AG04450 (cell line): ENCODE data around the gene TBC1D2. TPM values are rescaled to one million over a fixed set of nuclear protein-coding genes. Genes with fewer than 3 reads are reported as not detected.

ENCODE experiments used
- CTCF ChIA-PET: fragments of 300-600, 350-600 bp; formaldehyde crosslinking; extraction: SDS; loops from one replicate; lab custom pipeline; 2022; ENCODE audit warnings: antibody characterized with exemption, inconsistent platforms; lab: Charles Lee
- POLR2A ChIA-PET: fragments of 350-600 bp; formaldehyde crosslinking; extraction: SDS; loops from one replicate; lab custom pipeline; 2021; ENCODE audit warnings: antibody characterized with exemption, inconsistent platforms; lab: Yijun Ruan, JAX
- DNase-seq: peaks from one replicate; pipeline ENCODE4 v3.0.0-alpha.2; 2011; ENCODE audit warnings: low read depth, low spot score
- H3K27ac ChIP-seq: one replicate; pipeline ENCODE4 v1.5.1; 2012; ENCODE audit warnings: low read depth, low read length, control low read depth
- H3K27me3 ChIP-seq: one replicate; pipeline ENCODE4 v1.6.0; 2012; ENCODE audit warnings: low read length; ENCODE audit not compliant: control insufficient read depth, insufficient read depth
- H3K4me3 ChIP-seq: 2 replicates; pipeline ENCODE4 v1.5.1; 2011; ENCODE audit warnings: mild to moderate bottlenecking, low read depth, low read length, control low read depth
- H3K9me3 ChIP-seq: 2 replicates; pipeline ENCODE4 v1.5.1; 2012; ENCODE audit warnings: low read length; ENCODE audit not compliant: control insufficient read depth, insufficient read depth
- polyA plus RNA-seq: library from polyadenylated mRNA; depleted of rRNA; stranded (reverse); fragments of >200 nt; gene quantifications from 2 replicates; pipeline ENCODE4 v1.2.3, GENCODE V29; 2011
- TF ChIP-seq, protein P1 (sequence below): IDR thresholded peaks from 2 replicates; pipeline ENCODE4 v1.5.1; 2011; ENCODE audit warnings: low read depth, low read length, control low read depth, inconsistent platforms

TBC1D2 gene
- polyA plus RNA-seq, 1 experiment: 17.2 TPM

- H3K27me3 ChIP-seq: no peaks in the 10 kb centered on the region
- POLR2A ChIA-PET: no interaction called here
- TF ChIP-seq, protein P1, sequence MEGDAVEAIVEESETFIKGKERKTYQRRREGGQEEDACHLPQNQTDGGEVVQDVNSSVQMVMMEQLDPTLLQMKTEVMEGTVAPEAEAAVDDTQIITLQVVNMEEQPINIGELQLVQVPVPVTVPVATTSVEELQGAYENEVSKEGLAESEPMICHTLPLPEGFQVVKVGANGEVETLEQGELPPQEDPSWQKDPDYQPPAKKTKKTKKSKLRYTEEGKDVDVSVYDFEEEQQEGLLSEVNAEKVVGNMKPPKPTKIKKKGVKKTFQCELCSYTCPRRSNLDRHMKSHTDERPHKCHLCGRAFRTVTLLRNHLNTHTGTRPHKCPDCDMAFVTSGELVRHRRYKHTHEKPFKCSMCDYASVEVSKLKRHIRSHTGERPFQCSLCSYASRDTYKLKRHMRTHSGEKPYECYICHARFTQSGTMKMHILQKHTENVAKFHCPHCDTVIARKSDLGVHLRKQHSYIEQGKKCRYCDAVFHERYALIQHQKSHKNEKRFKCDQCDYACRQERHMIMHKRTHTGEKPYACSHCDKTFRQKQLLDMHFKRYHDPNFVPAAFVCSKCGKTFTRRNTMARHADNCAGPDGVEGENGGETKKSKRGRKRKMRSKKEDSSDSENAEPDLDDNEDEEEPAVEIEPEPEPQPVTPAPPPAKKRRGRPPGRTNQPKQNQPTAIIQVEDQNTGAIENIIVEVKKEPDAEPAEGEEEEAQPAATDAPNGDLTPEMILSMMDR: no peak
- CTCF ChIA-PET: no interaction called here
- no peak overlapping the region for H3K27ac ChIP-seq
- no peak for DNase-seq
- no peak overlapping the region for H3K4me3 ChIP-seq
- no peaks in the 10 kb centered on the region for H3K9me3 ChIP-seq
Observed at GRCh38 chr9:98302150-98302549, 46.7 kb upstream of the TBC1D2 start.

DNA sequence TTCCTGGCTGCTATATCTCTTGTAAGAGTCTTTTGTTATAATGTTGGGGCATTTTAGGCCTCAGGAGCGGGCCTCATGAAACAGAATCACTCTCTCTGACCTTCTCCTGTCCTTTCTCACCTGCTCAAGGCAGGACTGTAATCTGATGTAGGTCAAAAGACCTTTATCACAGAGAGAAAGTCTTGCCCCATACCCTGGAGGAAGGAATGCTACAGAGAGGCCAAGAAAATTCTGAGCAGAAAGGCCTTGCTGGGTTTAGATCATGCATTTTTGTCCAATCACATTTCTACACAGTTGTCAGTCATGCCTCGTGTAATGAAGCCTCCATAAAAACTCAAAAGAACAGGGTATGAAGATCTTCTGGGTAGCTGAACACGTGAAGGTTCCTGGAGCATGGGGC, 45.2 kb upstream of the TBC1D2 start:
- Histone ChIP-seq H3K9me3 (no peaks in the 10 kb centered on the region), H3K4me3 (no peak overlapping the region), H3K27ac (no peak overlapping the region), H3K27me3 (no peaks in the 10 kb centered on the region)
- TF ChIP-seq, protein P1: peak; percentile 15; the same call in 1 of the 2 replicates
- no peak for DNase-seq
- POLR2A ChIA-PET: no interaction called here
- CTCF ChIA-PET: interaction anchor here (0.9 to 2.5 kb wide), 2 partner anchors 15 to 475 kb away, joined by 4 to 6 read pairs; no protein-coding TSS in a partner anchor

GRCh38 chr9:98298476-98298875, 43.0 kb upstream of the TBC1D2 start:
- POLR2A ChIA-PET: no interaction called here
- no peaks in the 10 kb centered on the region for H3K27me3 ChIP-seq
- TF ChIP-seq, protein P1: no peak
- H3K9me3 ChIP-seq: no peaks in the 10 kb centered on the region
- CTCF ChIA-PET: interaction anchor here (1.1 to 2.5 kb wide), 2 partner anchors 18 to 477 kb away, joined by 5 to 6 read pairs; no protein-coding TSS in a partner anchor
- no peak for DNase-seq
- no peak overlapping the region for H3K4me3 ChIP-seq
- H3K27ac ChIP-seq: no peak overlapping the region

DNA sequence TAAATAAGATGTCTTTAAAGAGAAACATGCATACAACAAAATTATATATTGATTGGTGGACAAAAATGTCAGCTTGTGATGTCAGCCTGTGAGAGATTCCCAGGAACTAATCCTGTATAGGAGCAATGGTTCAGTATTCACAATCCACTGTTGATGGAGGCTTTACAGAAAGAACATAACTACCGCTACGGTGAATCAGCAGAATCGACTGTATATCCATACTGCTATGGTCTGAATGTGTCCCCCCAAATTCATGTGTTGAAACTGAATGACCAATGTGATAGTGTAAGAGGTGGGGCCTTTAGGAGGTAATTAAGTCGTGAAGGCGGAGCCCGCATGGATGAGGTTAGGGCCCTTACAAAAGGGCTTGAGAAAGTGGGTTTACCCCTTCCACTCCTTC, 40.4 kb upstream of the TBC1D2 start:
- Histone ChIP-seq H3K27ac (no peak overlapping the region), H3K27me3 (peaks cover 9% of the 10 kb centered on the region), H3K9me3 (no peaks in the 10 kb centered on the region), H3K4me3 (no peak overlapping the region)
- ChIA-PET CTCF (interaction anchor here (0.7 kb wide), 1 partner anchor 480 kb away, joined by 3 read pairs; no protein-coding TSS in a partner anchor), POLR2A (no interaction called here)
- TF ChIP-seq, protein P1: no peak
- DNase-seq: no peak

DNA sequence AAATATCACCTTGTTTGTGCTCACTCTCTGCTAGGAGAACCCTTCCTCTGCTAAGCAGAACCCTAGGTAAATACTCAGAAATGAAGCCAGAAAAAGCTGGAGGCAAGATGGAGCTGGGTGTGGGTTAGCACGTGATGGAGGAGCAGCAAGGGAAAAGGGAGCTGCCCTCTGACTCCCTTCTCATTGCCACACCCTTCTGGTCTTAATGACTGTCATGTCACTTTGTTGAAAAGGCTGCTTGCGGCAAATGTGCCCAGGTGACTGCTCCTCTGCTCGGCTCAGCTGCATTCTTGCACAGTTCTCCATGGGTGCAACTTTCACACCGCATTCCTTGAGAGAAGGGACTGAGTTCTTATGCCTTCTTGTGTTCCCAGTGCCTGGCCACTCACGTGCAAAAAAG, 36.4 kb upstream of the TBC1D2 start:
- ChIA-PET CTCF (no interaction called here), POLR2A (no interaction called here)
- Histone ChIP-seq H3K4me3 (no peak overlapping the region), H3K27me3 (peaks cover 14% of the 10 kb centered on the region), H3K27ac (no peak overlapping the region), H3K9me3 (no peaks in the 10 kb centered on the region)
- TF ChIP-seq, protein P1: no peak
- no peak for DNase-seq
